A549 (cell line): ENCODE measurements around the gene FAM107A. TPM values are rescaled to one million over a fixed set of nuclear protein-coding genes. Genes with fewer than 3 reads are reported as not detected.
"Not testable (repeated sequence)": the region's sequence is repeated elsewhere in the genome, so short reads cannot be mapped to it uniquely, and the experiment has no call there.

Experiments
- ATAC-seq, 2 experiments: fragments of 200-7000 bp in 1 of 2; fragments of >200 bp in 1 of 2; cut with Nextera tagmentation in 1 of 2; cut with Tn5 transposase in 1 of 2; 3 replicates each; pipeline versions ENCODE4 v1.8.0 to v1.9.1; 2018 to 2020; ENCODE audit warnings: mild to moderate bottlenecking in 1 of 2, moderate library complexity in 1 of 2
- CTCF ChIA-PET: fragments of 300-600 bp; sonication (Branson Sonifier 250); formaldehyde crosslinking; extraction: SDS; loops from one replicate; lab custom pipeline; 2021; ENCODE audit warnings: antibody characterized with exemption, inconsistent platforms; lab: Yijun Ruan, JAX
- POLR2A ChIA-PET: fragments of 350-600 bp; formaldehyde crosslinking; extraction: SDS; loops from one replicate; lab custom pipeline; 2021; ENCODE audit warnings: antibody characterized with exemption, inconsistent platforms; lab: Yijun Ruan, JAX
- DNase-seq, 2 experiments: peaks; one replicate each; pipeline versions ENCODE4 v3.0.0 to v3.0.0-alpha.2; 2011 to 2016; ENCODE audit warnings: low read depth in 1 of 2, low spot score in 1 of 2
- FAIRE-seq: peaks from 2 replicates; lab custom pipeline; 2011; peaks lifted over from hg19 to GRCh38; lab: Jason Lieb, UNC
- H3K27ac ChIP-seq, 2 experiments: fragments of >200 bp; sonication (Bioruptor Twin); formaldehyde crosslinking; 3 replicates each; pipeline ENCODE4 v1.5.1; 2016 to 2017
- H3K4me1 ChIP-seq: fragments of >200 bp; sonication (Bioruptor Twin); formaldehyde crosslinking; 3 replicates; pipeline ENCODE4 v1.6.1; 2016
- H3K4me2 ChIP-seq: fragments of >200 bp; sonication (Bioruptor Twin); formaldehyde crosslinking; 3 replicates; pipeline ENCODE4 v1.6.1; 2016
- H3K4me3 ChIP-seq: fragments of >200 bp; sonication (Bioruptor Twin); formaldehyde crosslinking; 3 replicates; pipeline ENCODE4 v1.5.1; 2016
- H3K9me3 ChIP-seq: fragments of >200 bp; sonication (Bioruptor Twin); formaldehyde crosslinking; 3 replicates; pipeline ENCODE4 v1.6.1; 2016
- CBX2 ChIP-seq: fragments of 200-600 bp; sonication (generic); IDR thresholded peaks from 2 replicates; pipeline ENCODE4 v1.6.1; 2016; ENCODE audit warnings: low read depth, mild to moderate bottlenecking, borderline replicate concordance
- CEBPB ChIP-seq, 2 experiments: fragments of >200 bp in 1 of 2; sonication (Bioruptor Twin) in 1 of 2; formaldehyde crosslinking in 1 of 2; IDR thresholded peaks; 2 replicates each; pipeline ENCODE4 v1.6.1; 2012 to 2016
- CHD4 ChIP-seq: fragments of 200-600 bp; sonication (generic); IDR thresholded peaks from 2 replicates; pipeline ENCODE4 v1.6.1; 2016; ENCODE audit warnings: antibody characterized with exemption, mild to moderate bottlenecking, borderline replicate concordance
- EP300 ChIP-seq, 2 experiments: fragments of >200 bp; sonication (Bioruptor Twin); formaldehyde crosslinking; IDR thresholded peaks; 2 replicates in 1 of 2; 3 replicates in 1 of 2; pipeline ENCODE4 v1.6.1; 2016 to 2017
- FOSL2 ChIP-seq, 2 experiments: fragments of 450-650 bp in 1 of 2; fragments of >200 bp in 1 of 2; sonication (Bioruptor Twin) in 1 of 2; formaldehyde crosslinking; IDR thresholded peaks; 2 replicates each; pipeline versions ENCODE4 v1.5.0 to v1.6.1; 2016 to 2020; ENCODE audit warnings: mild to moderate bottlenecking in 1 of 2, moderate library complexity in 1 of 2
- FOXS1 ChIP-seq: fragments of 250-450 bp; sonication (Bioruptor Pico); IDR thresholded peaks from 2 replicates; pipeline ENCODE4 v1.5.0; 2020; ENCODE audit warnings: mild to moderate bottlenecking, moderate library complexity
- JUN ChIP-seq, 2 experiments: fragments of >200 bp; sonication (Bioruptor Twin); formaldehyde crosslinking; IDR thresholded peaks; 2 replicates in 1 of 2; 3 replicates in 1 of 2; pipeline ENCODE4 v1.6.1; 2016 to 2017
- KDM1A ChIP-seq: fragments of 200-600 bp; sonication (generic); IDR thresholded peaks from 2 replicates; pipeline ENCODE4 v1.6.1; 2016; ENCODE audit warnings: low read depth, mild to moderate bottlenecking
- KDM5A ChIP-seq: fragments of 200-600 bp; sonication (generic); IDR thresholded peaks from 2 replicates; pipeline ENCODE4 v1.6.1; 2016; ENCODE audit warnings: antibody characterized with exemption, mild to moderate bottlenecking
- POLR2A ChIP-seq: IDR thresholded peaks from 2 replicates; pipeline ENCODE4 v1.6.1; 2012; ENCODE audit warnings: mild to moderate bottlenecking, low read length
- POLR2AphosphoS2 ChIP-seq: conservative IDR thresholded peaks from 2 replicates; pipeline ENCODE4 v1.6.1; 2012; ENCODE audit warnings: low read length, improper control_type of control experiment, inconsistent platforms
- RAD21 ChIP-seq, 2 experiments: fragments of >200 bp in 1 of 2; sonication (Bioruptor Twin) in 1 of 2; formaldehyde crosslinking in 1 of 2; IDR thresholded peaks in 1 of 2; conservative IDR thresholded peaks in 1 of 2; 2 replicates in 1 of 2; 3 replicates in 1 of 2; pipeline ENCODE4 v1.6.1; 2012 to 2018; ENCODE audit warnings: inconsistent platforms in 1 of 2
- RCOR1 ChIP-seq: fragments of 150-350 bp; IDR thresholded peaks from 2 replicates; pipeline ENCODE4 v1.6.1; 2014; ENCODE audit warnings: antibody characterized with exemption, low read length, low read depth
- SMC3 ChIP-seq: fragments of >200 bp; sonication (Bioruptor Twin); formaldehyde crosslinking; IDR thresholded peaks from 3 replicates; pipeline ENCODE4 v1.6.1; 2018; ENCODE audit warnings: inconsistent platforms
- SREBF2 ChIP-seq: fragments of 450-650 bp; IDR thresholded peaks from 2 replicates; pipeline ENCODE4 v1.6.1; 2014; ENCODE audit warnings: mild to moderate bottlenecking, moderate library complexity
- TP53 ChIP-seq: fragments of 250-450 bp; sonication (Bioruptor Pico); IDR thresholded peaks from 2 replicates; pipeline ENCODE4 v1.5.0; 2021; ENCODE audit warnings: mild to moderate bottlenecking, moderate library complexity
- ZSCAN20 ChIP-seq: fragments of 250-450 bp; sonication (Bioruptor Pico); IDR thresholded peaks from 2 replicates; pipeline ENCODE4 v1.8.0; 2022; ENCODE audit warnings: mild to moderate bottlenecking, moderate library complexity
- WGBS: methylation state at CpG from one replicate; pipeline ENCODE4 v1.1.6; 2017; ENCODE audit errors: missing lambda C conversion rate; 5-methylcytosine and 5-hydroxymethylcytosine counted together
- polyA plus RNA-seq, 4 experiments: library from polyadenylated mRNA; depleted of rRNA in 3 of 4; stranded (reverse); fragments of >200 nt; fragmentation: RNase III in 1 of 4; extraction: RNeasy Plus Mini Kit Qiagen cat#74134 plus additional on column Dnase treatment in 1 of 4; gene quantifications; 2 replicates in 3 of 4; 3 replicates in 1 of 4; pipeline ENCODE4 v1.2.3, GENCODE V29; 2011 to 2017
- TF ChIP-seq, protein P1 (sequence below): fragments of 450-650 bp; IDR thresholded peaks from 2 replicates; pipeline ENCODE4 v1.6.1; 2014; ENCODE audit warnings: antibody characterized with exemption
- TF ChIP-seq, protein P2 (sequence below): fragments of >200 bp; sonication (Bioruptor Twin); formaldehyde crosslinking; IDR thresholded peaks from 3 replicates; pipeline ENCODE4 v1.6.1; 2016
- TF ChIP-seq, protein P3 (sequence below): fragments of 200-600 bp; sonication (generic); IDR thresholded peaks from 2 replicates; pipeline ENCODE4 v1.6.1; 2016; ENCODE audit warnings: antibody characterized with exemption, mild to moderate bottlenecking, moderate library complexity
- TF ChIP-seq, protein P4 (sequence below): IDR thresholded peaks from 2 replicates; pipeline ENCODE4 v1.6.1; 2012
- TF ChIP-seq, protein P5 (sequence below): fragments of 250-450 bp; sonication (Bioruptor Pico); IDR thresholded peaks from 2 replicates; pipeline ENCODE4 v1.5.0; 2020; ENCODE audit warnings: low read depth, mild to moderate bottlenecking, moderate library complexity
- TF ChIP-seq, protein P6 (sequence below): IDR thresholded peaks from 2 replicates; pipeline ENCODE4 v1.6.1; 2012

The FAM107A gene
- polyA plus RNA-seq, 2 of the 4 experiments (the other 2 are of a cell fraction), result 0.04 TPM; not detected in 1

DNA sequence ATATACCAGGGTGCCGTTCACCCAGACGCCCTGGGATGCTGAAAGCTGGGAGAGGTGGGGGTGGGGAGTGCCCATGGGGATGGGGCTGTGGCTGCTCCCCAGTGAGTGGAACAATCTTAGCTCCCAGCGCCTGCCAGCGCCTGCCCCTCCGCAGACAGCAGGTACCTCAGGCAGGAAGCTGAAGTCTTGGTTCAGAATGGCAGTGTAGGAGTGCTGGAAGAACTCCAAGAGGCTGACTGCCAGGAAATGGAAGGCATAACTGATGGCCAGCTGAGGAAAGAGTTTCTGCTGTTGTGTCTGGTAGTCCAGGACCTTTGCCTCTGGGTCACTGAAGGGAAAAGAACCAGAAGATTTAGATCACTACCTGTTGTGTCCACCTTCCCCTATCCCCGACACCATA lies 48.6 kb downstream of the FAM107A start:
- Histone ChIP-seq H3K9me3 (no peaks in the 10 kb centered on the region), H3K4me3 (no peak overlapping the region), H3K27ac (peak overlapping the region; percentile 50 to 77; a peak in 5 of 6 replicates), H3K4me1 (peaks cover 48% of the 10 kb centered on the region), H3K4me2 (peak overlapping the region; percentile 49)
- FAIRE-seq (no peak), DNase-seq (no peak), ATAC-seq (no peak)
- no peak for TF ChIP-seq RCOR1
- TF ChIP-seq TP53 (CRISPR knock-in tag), result no peak
- TF ChIP-seq FOXS1 (CRISPR knock-in tag), result no peak
- no peak for TF ChIP-seq SREBF2
- TF ChIP-seq FOSL2 (IDR thresholded peaks at IDR 0.05), result no peak
- TF ChIP-seq FOSL2 (CRISPR knock-in tag; IDR thresholded peaks at IDR 0.05), result no peak
- TF ChIP-seq, protein P1, sequence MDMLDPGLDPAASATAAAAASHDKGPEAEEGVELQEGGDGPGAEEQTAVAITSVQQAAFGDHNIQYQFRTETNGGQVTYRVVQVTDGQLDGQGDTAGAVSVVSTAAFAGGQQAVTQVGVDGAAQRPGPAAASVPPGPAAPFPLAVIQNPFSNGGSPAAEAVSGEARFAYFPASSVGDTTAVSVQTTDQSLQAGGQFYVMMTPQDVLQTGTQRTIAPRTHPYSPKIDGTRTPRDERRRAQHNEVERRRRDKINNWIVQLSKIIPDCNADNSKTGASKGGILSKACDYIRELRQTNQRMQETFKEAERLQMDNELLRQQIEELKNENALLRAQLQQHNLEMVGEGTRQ, result no peak
- TF ChIP-seq, protein P2, sequence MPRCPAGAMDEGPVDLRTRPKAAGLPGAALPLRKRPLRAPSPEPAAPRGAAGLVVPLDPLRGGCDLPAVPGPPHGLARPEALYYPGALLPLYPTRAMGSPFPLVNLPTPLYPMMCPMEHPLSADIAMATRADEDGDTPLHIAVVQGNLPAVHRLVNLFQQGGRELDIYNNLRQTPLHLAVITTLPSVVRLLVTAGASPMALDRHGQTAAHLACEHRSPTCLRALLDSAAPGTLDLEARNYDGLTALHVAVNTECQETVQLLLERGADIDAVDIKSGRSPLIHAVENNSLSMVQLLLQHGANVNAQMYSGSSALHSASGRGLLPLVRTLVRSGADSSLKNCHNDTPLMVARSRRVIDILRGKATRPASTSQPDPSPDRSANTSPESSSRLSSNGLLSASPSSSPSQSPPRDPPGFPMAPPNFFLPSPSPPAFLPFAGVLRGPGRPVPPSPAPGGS, result no peak
- TF ChIP-seq, protein P3, sequence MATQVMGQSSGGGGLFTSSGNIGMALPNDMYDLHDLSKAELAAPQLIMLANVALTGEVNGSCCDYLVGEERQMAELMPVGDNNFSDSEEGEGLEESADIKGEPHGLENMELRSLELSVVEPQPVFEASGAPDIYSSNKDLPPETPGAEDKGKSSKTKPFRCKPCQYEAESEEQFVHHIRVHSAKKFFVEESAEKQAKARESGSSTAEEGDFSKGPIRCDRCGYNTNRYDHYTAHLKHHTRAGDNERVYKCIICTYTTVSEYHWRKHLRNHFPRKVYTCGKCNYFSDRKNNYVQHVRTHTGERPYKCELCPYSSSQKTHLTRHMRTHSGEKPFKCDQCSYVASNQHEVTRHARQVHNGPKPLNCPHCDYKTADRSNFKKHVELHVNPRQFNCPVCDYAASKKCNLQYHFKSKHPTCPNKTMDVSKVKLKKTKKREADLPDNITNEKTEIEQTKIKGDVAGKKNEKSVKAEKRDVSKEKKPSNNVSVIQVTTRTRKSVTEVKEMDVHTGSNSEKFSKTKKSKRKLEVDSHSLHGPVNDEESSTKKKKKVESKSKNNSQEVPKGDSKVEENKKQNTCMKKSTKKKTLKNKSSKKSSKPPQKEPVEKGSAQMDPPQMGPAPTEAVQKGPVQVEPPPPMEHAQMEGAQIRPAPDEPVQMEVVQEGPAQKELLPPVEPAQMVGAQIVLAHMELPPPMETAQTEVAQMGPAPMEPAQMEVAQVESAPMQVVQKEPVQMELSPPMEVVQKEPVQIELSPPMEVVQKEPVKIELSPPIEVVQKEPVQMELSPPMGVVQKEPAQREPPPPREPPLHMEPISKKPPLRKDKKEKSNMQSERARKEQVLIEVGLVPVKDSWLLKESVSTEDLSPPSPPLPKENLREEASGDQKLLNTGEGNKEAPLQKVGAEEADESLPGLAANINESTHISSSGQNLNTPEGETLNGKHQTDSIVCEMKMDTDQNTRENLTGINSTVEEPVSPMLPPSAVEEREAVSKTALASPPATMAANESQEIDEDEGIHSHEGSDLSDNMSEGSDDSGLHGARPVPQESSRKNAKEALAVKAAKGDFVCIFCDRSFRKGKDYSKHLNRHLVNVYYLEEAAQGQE, result no peak
- no peak for TF ChIP-seq CEBPB (IDR thresholded peaks at IDR 0.05)
- TF ChIP-seq EP300 (IDR thresholded peaks at IDR 0.05), result no peak
- no peak for TF ChIP-seq ZSCAN20 (CRISPR knock-in tag)
- TF ChIP-seq KDM1A, result no peak
- WGBS, result 47% methylated on average over 6 of the region's 6 CpGs
- ChIA-PET POLR2A (interaction anchor here (0.8 kb wide), 1 partner anchor 37 kb away, joined by 3 read pairs; the partner anchor contains the start of gene KCTD6), CTCF (interaction anchor here (1.3 to 2.4 kb wide), 3 partner anchors 10 to 65 kb away, joined by 4 to 10 read pairs (median 9); no protein-coding TSS in a partner anchor)

DNA sequence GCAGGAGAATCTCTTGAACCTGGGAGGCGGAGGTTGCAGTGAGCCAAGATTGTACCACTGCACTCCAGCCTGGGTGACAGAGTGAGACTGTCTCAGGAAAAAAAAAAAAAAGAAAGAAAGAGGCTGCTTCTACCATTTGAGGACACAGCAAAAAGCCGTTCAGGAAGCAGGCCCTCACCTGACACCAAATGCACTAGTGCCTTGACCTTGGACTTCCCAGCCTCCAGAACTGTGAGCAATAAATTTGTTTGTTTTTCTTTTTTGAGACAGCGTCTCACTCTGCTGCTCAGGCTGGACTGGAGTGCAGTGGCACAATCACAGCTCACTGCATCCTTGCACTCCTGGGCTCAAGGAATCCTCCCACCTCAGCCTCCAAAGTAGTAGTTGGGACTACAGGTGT lies 49.8 kb downstream of the FAM107A start:
- H3K4me3 ChIP-seq, FAIRE-seq, ATAC-seq, H3K4me2 ChIP-seq, DNase-seq, POLR2A ChIA-PET, H3K9me3 ChIP-seq: not testable (repeated sequence)
- Histone ChIP-seq H3K27ac (peak overlapping the region in 1 of 2 experiments; percentile 77; a peak in 4 of 6 replicates), H3K4me1 (peaks cover 42% of the 10 kb centered on the region)
- CTCF ChIA-PET, result interaction anchor here (1.3 to 1.7 kb wide), 2 partner anchors 64 to 222 kb away, joined by 3 to 9 read pairs; partner anchors contain the start of genes HTD2 and RPP14
- 55% methylated on average over 3 of the region's 3 CpGs for WGBS

DNA sequence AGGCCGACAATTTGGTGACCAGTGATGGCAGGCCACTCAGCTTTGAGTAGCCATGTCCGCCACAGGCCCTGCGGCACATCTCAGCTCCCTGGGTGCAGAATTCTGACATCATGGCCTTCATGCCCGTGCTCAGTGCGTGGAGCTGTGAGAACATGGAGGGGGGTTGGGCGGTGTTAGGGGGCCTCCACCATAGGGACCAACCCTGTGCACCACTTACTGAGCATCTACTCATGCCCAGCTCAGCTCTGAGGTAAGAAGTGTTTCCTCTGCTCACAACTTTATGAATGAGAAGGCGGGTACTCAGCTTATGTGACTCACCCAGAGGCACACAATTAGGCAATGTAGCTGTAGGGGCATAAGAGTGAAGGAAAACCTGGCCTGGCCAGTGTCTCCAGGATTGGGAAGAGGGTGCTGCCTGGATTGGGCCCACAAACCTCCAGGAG lies 50.7 kb downstream of the FAM107A start:
- Histone ChIP-seq H3K4me3 (peak overlapping the region; percentile 26; the same call in 1 of the 3 replicates), H3K27ac (peak overlapping the region; percentile 69 to 85), H3K4me1 (peaks cover 34% of the 10 kb centered on the region), H3K9me3 (no peaks in the 10 kb centered on the region), H3K4me2 (peak overlapping the region; percentile 85)
- ATAC-seq (peak; percentile 90 to 95), FAIRE-seq (no peak), DNase-seq (peak; percentile 82 to 85)
- 0% methylated on average over 1 of the region's 7 CpGs for WGBS
- POLR2A ChIA-PET, result interaction anchor here (1.2 kb wide), 1 partner anchor 55 kb away, joined by 4 read pairs; no protein-coding TSS in a partner anchor
- CTCF ChIA-PET, result interaction anchor here (0.7 to 3.8 kb wide), 5 partner anchors 34 to 221 kb away, joined by 3 to 20 read pairs (median 3); partner anchors contain the start of genes HTD2, KCTD6 and RPP14
- TF ChIP-seq JUN (IDR thresholded peaks at IDR 0.05) (peak in 1 of 2 experiments; percentile 49; a peak in 1 of 5 replicates), POLR2AphosphoS2 (no peak), RAD21 (conservative IDR thresholded peaks at IDR 0.05 in 1 of 2, IDR thresholded peaks at IDR 0.05 in 1 of 2) (no peak), SMC3 (peak; percentile 23; the same call in 1 of the 3 replicates), CBX2 (no peak), CHD4 (no peak), FOSL2 (IDR thresholded peaks at IDR 0.05) (peak; percentile 70), FOSL2 (CRISPR knock-in tag; IDR thresholded peaks at IDR 0.05) (peak; percentile 92), POLR2A (no peak), KDM5A (no peak)
- TF ChIP-seq, protein P4, sequence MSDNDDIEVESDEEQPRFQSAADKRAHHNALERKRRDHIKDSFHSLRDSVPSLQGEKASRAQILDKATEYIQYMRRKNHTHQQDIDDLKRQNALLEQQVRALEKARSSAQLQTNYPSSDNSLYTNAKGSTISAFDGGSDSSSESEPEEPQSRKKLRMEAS, result peak; percentile 40; the same call in 1 of the 2 replicates
- TF ChIP-seq, protein P5, sequence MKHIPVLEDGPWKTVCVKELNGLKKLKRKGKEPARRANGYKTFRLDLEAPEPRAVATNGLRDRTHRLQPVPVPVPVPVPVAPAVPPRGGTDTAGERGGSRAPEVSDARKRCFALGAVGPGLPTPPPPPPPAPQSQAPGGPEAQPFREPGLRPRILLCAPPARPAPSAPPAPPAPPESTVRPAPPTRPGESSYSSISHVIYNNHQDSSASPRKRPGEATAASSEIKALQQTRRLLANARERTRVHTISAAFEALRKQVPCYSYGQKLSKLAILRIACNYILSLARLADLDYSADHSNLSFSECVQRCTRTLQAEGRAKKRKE (CRISPR knock-in tag), result no peak
- TF ChIP-seq, protein P6, sequence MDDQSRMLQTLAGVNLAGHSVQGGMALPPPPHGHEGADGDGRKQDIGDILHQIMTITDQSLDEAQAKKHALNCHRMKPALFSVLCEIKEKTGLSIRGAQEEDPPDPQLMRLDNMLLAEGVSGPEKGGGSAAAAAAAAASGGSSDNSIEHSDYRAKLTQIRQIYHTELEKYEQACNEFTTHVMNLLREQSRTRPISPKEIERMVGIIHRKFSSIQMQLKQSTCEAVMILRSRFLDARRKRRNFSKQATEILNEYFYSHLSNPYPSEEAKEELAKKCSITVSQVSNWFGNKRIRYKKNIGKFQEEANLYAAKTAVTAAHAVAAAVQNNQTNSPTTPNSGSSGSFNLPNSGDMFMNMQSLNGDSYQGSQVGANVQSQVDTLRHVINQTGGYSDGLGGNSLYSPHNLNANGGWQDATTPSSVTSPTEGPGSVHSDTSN, result no peak
